OCI-LY1 (cell line): Measurements from ENCODE around the gene SH3D19.

Source experiments
- CTCF ChIP-seq: fragments of 200-600 bp; sonication (generic), shearing (Covaris generic); IDR thresholded peaks from 2 replicates; pipeline ENCODE4 v1.5.1; 2017; ENCODE audit warnings: mild to moderate bottlenecking, antibody characterized with exemption, low read length, moderate library complexity, mixed read lengths
- EZH2 ChIP-seq: fragments of 200-600 bp; sonication (generic), shearing (Covaris generic); IDR thresholded peaks from 2 replicates; pipeline ENCODE4 v1.8.0; 2017; ENCODE audit warnings: borderline replicate concordance, mixed run types, mild to moderate bottlenecking, antibody characterized with exemption, low read length, moderate library complexity, mixed read lengths

GRCh38 chr4:151218343-151218742 is 107.1 kb downstream of the SH3D19 start:
- TF ChIP-seq CTCF (no peak), EZH2 (no peak)
